Thyroid gland (tissue), 4 donors: Measurements from ENCODE around the gene DOK4.

Experiments used
- POLR2A ChIP-seq, 2 donors: fragments of 450-650 bp; IDR thresholded peaks; one replicate each; pipeline ENCODE4 v1.6.1; 2017; ENCODE audit warnings: antibody characterized with exemption in 2 of 2, mild to moderate bottlenecking in 2 of 2, moderate library complexity in 1 of 2
- TF ChIP-seq, protein P1 (sequence below), 6 experiments: fragments of 200-600 bp in 3 of 6; fragments of 450-650 bp in 3 of 6; sonication (generic) in 3 of 6; IDR thresholded peaks; one replicate each; pipeline ENCODE4 v1.5.1; 2016 to 2019; ENCODE audit warnings: antibody characterized with exemption in 6 of 6, mild to moderate bottlenecking in 2 of 6, inconsistent platforms in 1 of 6, moderate library complexity in 1 of 6

DNA sequence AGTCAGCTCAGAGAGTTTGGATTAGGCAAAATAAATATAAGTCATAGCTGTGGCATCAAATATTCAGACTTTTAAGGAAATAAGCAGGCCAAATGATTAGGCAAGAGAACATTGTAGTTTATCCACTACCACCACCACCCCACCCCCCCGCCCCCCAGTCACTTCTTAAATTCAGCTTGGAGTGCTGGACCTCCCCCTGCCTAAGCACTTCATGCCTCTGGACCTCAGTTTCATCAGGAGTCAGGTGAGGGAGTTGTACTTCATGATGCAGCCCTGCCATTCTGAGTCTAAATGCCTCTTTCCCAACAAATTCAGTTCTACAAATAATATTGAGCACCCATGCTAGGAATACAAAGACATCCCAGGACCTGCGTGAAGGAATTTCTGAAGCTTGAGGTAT, 21.8 kb downstream of the DOK4 start:
- TF ChIP-seq POLR2A (IDR thresholded peaks at IDR 0.05) = no peak
- TF ChIP-seq, protein P1, sequence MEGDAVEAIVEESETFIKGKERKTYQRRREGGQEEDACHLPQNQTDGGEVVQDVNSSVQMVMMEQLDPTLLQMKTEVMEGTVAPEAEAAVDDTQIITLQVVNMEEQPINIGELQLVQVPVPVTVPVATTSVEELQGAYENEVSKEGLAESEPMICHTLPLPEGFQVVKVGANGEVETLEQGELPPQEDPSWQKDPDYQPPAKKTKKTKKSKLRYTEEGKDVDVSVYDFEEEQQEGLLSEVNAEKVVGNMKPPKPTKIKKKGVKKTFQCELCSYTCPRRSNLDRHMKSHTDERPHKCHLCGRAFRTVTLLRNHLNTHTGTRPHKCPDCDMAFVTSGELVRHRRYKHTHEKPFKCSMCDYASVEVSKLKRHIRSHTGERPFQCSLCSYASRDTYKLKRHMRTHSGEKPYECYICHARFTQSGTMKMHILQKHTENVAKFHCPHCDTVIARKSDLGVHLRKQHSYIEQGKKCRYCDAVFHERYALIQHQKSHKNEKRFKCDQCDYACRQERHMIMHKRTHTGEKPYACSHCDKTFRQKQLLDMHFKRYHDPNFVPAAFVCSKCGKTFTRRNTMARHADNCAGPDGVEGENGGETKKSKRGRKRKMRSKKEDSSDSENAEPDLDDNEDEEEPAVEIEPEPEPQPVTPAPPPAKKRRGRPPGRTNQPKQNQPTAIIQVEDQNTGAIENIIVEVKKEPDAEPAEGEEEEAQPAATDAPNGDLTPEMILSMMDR (IDR thresholded peaks at IDR 0.05) = no peak
